HG02759 (cell line): Measurements from ENCODE around the gene TRMT6.
A peak's percentile ranks its signal among the peaks of the same experiment; 100 is the strongest.

Source experiments
- ATAC-seq: cut with Tn5 transposase; IDR thresholded peaks from one replicate; pipeline ENCODE4 v1.9.1; 2021; ENCODE audit warnings: mild to moderate bottlenecking, moderate library complexity; ENCODE audit not compliant: unreplicated experiment

Gene TRMT6

GRCh38 chr20:5950271-5951031 lies at the start of gene TRMT6, which contains the start of gene MCM8:
TRMT6 (minus strand) TSS chr20:5950533; CDS start chr20:5950405, 128 bp downstream.
MCM8 (plus strand) TSS chr20:5950652; CDS start chr20:5952016, 1,364 bp downstream.
- ATAC-seq, result peak; percentile 99

- ATAC-seq, result no peak
Measured at GRCh38 chr20:5999783-6000182, 49.5 kb upstream of the TRMT6 start.

GRCh38 chr20:5996765-5997164 lies 46.4 kb upstream of the TRMT6 start:
- peak; percentile 92 for ATAC-seq

GRCh38 chr20:5991623-5992441 lies 41.5 kb upstream of the TRMT6 start:
- ATAC-seq, result no peak

- ATAC-seq, result no peak
Measured at GRCh38 chr20:5990946-5991345, 40.6 kb upstream of the TRMT6 start.

GRCh38 chr20:5989539-5989938 lies 39.2 kb upstream of the TRMT6 start:
- no peak for ATAC-seq

GRCh38 chr20:5987383-5987782 lies 37.0 kb upstream of the TRMT6 start:
- ATAC-seq, result no peak

- ATAC-seq, result no peak
Measured at GRCh38 chr20:5980720-5981538, 30.6 kb upstream of the TRMT6 start.

GRCh38 chr20:5979801-5980200 lies 29.5 kb upstream of the TRMT6 start:
- no peak for ATAC-seq

GRCh38 chr20:5977975-5978374 lies 27.6 kb upstream of the TRMT6 start:
- ATAC-seq, result no peak

- ATAC-seq, result no peak
Measured at GRCh38 chr20:5977223-5977622, 26.9 kb upstream of the TRMT6 start.

GRCh38 chr20:5975778-5976177 lies 25.4 kb upstream of the TRMT6 start:
- no peak for ATAC-seq

- ATAC-seq, result no peak
Measured at GRCh38 chr20:5974531-5974930, 24.2 kb upstream of the TRMT6 start.

- ATAC-seq, result no peak
Measured at GRCh38 chr20:5973971-5974370, 23.6 kb upstream of the TRMT6 start.

GRCh38 chr20:5973172-5973571 lies 22.8 kb upstream of the TRMT6 start:
- ATAC-seq, result no peak

GRCh38 chr20:5971203-5971602 lies 20.9 kb upstream of the TRMT6 start:
- ATAC-seq, result no peak

GRCh38 chr20:5970381-5970780 lies 20.0 kb upstream of the TRMT6 start:
- no peak for ATAC-seq

- no peak for ATAC-seq
Measured at GRCh38 chr20:5969940-5970339, 19.6 kb upstream of the TRMT6 start.

- ATAC-seq, result no peak
Measured at GRCh38 chr20:5969348-5969935, 19.1 kb upstream of the TRMT6 start.

GRCh38 chr20:5968462-5968861 lies 18.1 kb upstream of the TRMT6 start:
- no peak for ATAC-seq

- no peak for ATAC-seq
Measured at GRCh38 chr20:5967469-5967868, 17.1 kb upstream of the TRMT6 start.
